NCI-H2171 (cell line): ENCODE measurements around the gene GRIK5.
"Not testable (repeated sequence)": the region's sequence is repeated elsewhere in the genome, so short reads cannot be mapped to it uniquely, and the experiment has no call there.

ENCODE experiments used
- DNase-seq: peaks from one replicate; lab custom pipeline; 2025; lab: John Stamatoyannopoulos, UW

Gene GRIK5

GRCh38 chr19:42069619-42070351, at the start of gene GRIK5:
TSS of gene GRIK5 (minus strand) at chr19:42070206. CDS start at chr19:42065770, 4,436 bp downstream.
- peak; percentile 82 for DNase-seq

- no peak for DNase-seq
Observed at GRCh38 chr19:42117076-42117475, 47.1 kb upstream of the GRIK5 start.

GRCh38 chr19:42116308-42117075, 46.5 kb upstream of the GRIK5 start:
- no peak for DNase-seq

- no peak for DNase-seq
Observed at GRCh38 chr19:42115705-42116104, 45.7 kb upstream of the GRIK5 start.

GRCh38 chr19:42115219-42115618, 45.2 kb upstream of the GRIK5 start:
- DNase-seq: no peak

- DNase-seq: peak; percentile 52
Observed at GRCh38 chr19:42114412-42114811, 44.4 kb upstream of the GRIK5 start.

GRCh38 chr19:42113641-42114348, 43.8 kb upstream of the GRIK5 start:
- DNase-seq: peak; percentile 95

- no peak for DNase-seq
Observed at GRCh38 chr19:42111811-42112210, 41.8 kb upstream of the GRIK5 start.

- DNase-seq: no peak
Observed at GRCh38 chr19:42111384-42111783, 41.4 kb upstream of the GRIK5 start.

GRCh38 chr19:42110658-42111057, 40.7 kb upstream of the GRIK5 start:
- DNase-seq: no peak

GRCh38 chr19:42109896-42110295, 39.9 kb upstream of the GRIK5 start:
- DNase-seq: no peak

- DNase-seq: peak; percentile 69
Observed at GRCh38 chr19:42108527-42109389, 38.8 kb upstream of the GRIK5 start.

GRCh38 chr19:42105368-42105767, 35.4 kb upstream of the GRIK5 start:
- no peak for DNase-seq

- no peak for DNase-seq
Observed at GRCh38 chr19:42102877-42103276, 32.9 kb upstream of the GRIK5 start.

GRCh38 chr19:42100241-42100640, 30.2 kb upstream of the GRIK5 start:
- not testable (repeated sequence) for DNase-seq

GRCh38 chr19:42099336-42099925, 29.4 kb upstream of the GRIK5 start:
- peak; percentile 14 for DNase-seq

- no peak for DNase-seq
Observed at GRCh38 chr19:42098781-42099180, 28.8 kb upstream of the GRIK5 start.

GRCh38 chr19:42097461-42097860, 27.5 kb upstream of the GRIK5 start:
- no peak for DNase-seq

GRCh38 chr19:42096255-42096837, 26.3 kb upstream of the GRIK5 start:
- DNase-seq: no peak

- no peak for DNase-seq
Observed at GRCh38 chr19:42095814-42096230, 25.8 kb upstream of the GRIK5 start.
